ENCODE measurements around the gene ECSCR.
A peak's percentile ranks its signal among the peaks of the same experiment; 100 is the strongest.

ECSCR gene

DNA sequence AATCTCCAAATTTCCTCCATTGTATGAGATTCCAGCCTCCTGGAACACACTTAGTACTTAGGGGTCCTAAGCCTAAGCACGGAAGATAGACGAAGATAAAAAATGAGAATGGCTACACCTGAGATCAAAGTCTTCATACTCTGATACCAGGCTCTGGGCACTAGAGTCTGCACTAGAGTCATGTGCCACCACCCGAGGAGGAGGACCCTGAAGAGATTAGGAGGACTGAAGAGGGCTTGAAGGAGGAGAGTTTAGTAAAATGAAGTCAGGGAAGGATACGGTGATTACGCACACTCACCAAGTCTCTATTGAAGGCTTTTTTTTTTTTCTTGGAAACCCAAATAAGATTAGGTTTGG is 58.1 kb downstream of the ECSCR start:
- H3K27ac ChIP-seq: peak overlapping the region; percentile 90
- TF ChIP-seq ZFX (IDR thresholded peaks at IDR 0.05; ENCODE audit: borderline replicate concordance): no peak
- TF ChIP-seq, protein P1, sequence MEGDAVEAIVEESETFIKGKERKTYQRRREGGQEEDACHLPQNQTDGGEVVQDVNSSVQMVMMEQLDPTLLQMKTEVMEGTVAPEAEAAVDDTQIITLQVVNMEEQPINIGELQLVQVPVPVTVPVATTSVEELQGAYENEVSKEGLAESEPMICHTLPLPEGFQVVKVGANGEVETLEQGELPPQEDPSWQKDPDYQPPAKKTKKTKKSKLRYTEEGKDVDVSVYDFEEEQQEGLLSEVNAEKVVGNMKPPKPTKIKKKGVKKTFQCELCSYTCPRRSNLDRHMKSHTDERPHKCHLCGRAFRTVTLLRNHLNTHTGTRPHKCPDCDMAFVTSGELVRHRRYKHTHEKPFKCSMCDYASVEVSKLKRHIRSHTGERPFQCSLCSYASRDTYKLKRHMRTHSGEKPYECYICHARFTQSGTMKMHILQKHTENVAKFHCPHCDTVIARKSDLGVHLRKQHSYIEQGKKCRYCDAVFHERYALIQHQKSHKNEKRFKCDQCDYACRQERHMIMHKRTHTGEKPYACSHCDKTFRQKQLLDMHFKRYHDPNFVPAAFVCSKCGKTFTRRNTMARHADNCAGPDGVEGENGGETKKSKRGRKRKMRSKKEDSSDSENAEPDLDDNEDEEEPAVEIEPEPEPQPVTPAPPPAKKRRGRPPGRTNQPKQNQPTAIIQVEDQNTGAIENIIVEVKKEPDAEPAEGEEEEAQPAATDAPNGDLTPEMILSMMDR (IDR thresholded peaks at IDR 0.05): no peak

DNA sequence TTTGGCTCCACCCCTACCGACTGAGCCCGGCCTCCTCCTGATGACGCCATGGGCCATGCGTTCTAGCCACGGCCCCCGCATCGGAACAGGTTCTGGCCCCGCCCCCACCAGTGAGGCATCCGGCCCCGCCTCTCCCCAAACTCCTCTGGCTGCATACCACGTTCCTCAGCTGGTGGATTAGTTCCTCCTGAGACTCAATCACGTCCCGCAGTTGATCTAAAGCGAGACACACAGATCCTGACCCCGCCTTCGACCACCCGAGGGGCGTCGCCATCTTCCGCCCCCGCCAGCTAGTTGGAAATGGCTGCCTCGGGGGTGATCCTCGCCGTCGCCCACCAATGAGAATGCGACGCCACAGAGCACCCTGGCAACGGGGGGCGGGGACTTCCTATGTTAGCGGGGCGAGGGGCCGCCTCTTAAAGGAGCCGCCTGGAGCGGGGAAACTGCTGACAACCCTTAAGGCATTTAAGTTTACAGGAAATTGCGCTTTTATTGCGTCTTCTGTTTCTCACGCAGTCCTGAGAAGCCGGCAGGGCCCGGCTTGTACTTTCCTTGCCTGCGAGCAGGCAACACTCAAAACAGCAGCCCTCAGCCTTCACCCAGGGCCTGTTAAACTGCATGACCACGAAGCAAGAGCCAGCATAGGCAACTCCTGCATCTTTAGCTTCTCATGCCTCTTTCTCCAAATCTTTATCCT is 58.6 kb downstream of the ECSCR start, which contains the start of gene SPATA24:
Gene SPATA24, minus strand, starts transcription at position 303 of the 697 bp plus-strand sequence. Its CDS starts 29 bp downstream, at position 274.
- TF ChIP-seq ZFX (IDR thresholded peaks at IDR 0.05; ENCODE audit: borderline replicate concordance): no peak
- TF ChIP-seq, protein P1 (IDR thresholded peaks at IDR 0.05): no peak
- peak within 1 kb of the TSS; percentile 90 for H3K27ac ChIP-seq

DNA sequence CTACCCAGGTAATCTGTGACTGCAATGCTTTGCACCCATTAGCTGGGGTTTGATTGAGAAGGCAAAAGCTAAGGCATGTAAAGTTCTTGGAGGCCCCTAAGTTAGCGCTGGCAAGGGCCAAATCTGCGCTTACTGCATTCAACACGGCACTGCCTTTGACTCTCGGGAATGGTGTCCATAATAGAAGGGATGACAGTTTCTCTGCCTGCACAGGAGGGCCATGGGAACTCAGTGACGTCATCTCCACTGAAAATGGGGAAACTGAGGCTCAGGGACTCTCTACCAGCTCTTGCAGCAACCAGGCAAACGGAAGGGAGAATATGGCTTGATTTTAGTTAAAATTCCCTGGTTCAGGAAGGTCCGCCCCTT is 59.1 kb downstream of the ECSCR start:
- TF ChIP-seq, protein P1 (IDR thresholded peaks at IDR 0.05): no peak
- TF ChIP-seq ZFX (IDR thresholded peaks at IDR 0.05; ENCODE audit: borderline replicate concordance): no peak
- peak overlapping the region; percentile 90 for H3K27ac ChIP-seq

DNA sequence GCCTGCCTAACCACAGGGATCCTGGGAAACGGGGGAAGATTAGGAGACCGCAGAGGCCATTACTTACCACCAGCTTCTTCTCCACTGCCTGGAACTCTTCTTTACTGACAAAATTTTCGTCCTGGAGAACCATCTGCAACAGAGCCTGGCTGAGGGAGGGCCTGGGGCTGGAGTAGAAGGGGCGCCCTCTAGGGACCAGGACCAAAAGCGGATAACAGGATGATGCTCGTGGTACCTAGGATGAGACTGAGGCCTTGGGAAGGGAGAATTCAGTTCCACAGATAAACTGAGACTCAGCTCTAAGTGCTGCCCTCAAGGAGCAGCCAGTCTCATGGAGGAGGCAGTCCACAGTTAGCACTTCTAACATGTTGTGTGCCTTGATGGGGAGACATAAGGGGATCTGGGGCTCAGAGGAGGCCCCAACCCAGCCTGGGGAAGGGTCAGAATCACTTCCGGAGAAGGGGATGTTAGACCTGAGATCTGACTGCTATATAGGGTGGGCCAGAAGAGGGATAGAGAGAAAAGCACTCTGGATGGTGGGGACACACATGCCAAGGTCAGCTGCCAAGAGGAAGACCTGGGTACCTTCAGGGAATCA is 59.9 kb downstream of the ECSCR start:
- H3K27ac ChIP-seq: peak overlapping the region; percentile 90
- no peak for TF ChIP-seq ZFX (IDR thresholded peaks at IDR 0.05; ENCODE audit: borderline replicate concordance)
- TF ChIP-seq, protein P1 (IDR thresholded peaks at IDR 0.05): peak; percentile 77

DNA sequence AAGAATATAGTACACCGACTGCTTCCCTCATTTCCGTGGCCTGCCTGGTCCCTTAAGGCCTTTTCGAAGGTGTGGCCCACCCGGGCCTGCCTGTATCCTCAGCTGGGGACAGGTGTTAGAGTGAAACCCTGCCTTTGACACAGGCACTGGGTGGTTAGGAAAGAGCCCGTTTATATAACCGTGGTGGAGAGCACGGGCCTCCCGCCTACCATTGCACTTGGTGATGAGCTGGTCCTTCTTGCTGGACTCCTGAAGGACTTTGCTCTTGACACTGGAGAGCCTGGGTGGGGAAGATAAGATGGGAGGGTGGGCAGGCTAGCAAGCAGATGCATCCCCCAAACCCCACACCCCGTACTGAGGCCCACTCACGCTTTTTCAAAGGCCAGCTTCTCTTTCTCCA is 61.0 kb downstream of the ECSCR start:
- H3K27ac ChIP-seq: peak overlapping the region; percentile 90
- TF ChIP-seq, protein P1 (IDR thresholded peaks at IDR 0.05): no peak
- TF ChIP-seq ZFX (IDR thresholded peaks at IDR 0.05; ENCODE audit: borderline replicate concordance): no peak

DNA sequence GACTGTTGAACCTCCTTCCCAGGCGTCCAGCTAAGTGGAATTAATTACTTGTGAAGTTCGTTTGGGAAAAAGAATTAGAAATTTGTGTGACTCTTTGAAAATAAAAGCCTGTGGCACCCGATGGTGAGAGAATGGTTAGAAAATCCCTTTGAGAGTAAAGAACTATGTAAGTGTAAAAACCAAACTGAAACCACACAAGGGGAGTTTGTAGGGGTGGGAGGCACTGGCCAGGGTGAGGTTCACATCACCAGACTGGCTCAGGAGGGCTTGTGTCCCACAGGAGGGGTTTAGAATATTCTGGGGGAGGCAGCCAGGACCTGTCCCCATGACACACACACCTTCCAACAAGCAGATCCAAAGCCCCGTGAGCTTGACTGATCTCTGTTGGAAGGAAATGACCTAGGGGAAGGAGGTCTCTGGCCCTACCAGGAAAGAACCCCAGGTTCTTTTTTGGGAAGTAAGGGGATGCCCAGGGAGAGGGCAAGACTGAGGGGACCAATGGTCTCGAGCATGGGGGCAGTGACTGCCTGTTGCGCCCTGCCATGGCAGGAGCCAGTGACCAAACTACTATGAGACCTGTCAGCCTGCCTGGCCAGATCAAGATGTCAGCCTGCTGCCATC is 62.9 kb downstream of the ECSCR start:
- peak overlapping the region; percentile 12; the same call in 1 of the 2 replicates for H3K27ac ChIP-seq
- TF ChIP-seq ZFX (IDR thresholded peaks at IDR 0.05; ENCODE audit: borderline replicate concordance): no peak
- TF ChIP-seq, protein P1 (IDR thresholded peaks at IDR 0.05): no peak
